ENCODE results near the gene BASP1.

DNA sequence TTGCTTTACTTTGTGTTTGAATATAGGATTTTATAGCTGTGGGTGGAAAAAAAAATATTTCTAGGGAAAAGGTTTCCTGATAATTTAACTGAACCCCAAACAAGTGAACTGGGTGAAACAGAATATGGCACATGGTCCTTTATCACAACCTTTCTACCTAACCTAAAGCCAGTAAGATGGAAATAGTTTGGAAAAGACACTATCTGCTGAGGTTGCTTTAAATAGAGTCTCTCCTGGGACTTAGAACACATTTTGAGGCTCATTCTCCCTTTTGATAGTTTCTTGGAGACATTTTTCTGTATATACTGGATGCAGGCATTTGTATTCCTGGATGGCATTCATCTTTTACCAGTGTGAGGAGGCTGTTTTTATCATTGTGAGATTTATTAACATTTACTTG lies 39.4 kb downstream of the BASP1 start:
- TF ChIP-seq, protein P1, sequence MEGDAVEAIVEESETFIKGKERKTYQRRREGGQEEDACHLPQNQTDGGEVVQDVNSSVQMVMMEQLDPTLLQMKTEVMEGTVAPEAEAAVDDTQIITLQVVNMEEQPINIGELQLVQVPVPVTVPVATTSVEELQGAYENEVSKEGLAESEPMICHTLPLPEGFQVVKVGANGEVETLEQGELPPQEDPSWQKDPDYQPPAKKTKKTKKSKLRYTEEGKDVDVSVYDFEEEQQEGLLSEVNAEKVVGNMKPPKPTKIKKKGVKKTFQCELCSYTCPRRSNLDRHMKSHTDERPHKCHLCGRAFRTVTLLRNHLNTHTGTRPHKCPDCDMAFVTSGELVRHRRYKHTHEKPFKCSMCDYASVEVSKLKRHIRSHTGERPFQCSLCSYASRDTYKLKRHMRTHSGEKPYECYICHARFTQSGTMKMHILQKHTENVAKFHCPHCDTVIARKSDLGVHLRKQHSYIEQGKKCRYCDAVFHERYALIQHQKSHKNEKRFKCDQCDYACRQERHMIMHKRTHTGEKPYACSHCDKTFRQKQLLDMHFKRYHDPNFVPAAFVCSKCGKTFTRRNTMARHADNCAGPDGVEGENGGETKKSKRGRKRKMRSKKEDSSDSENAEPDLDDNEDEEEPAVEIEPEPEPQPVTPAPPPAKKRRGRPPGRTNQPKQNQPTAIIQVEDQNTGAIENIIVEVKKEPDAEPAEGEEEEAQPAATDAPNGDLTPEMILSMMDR (IDR thresholded peaks at IDR 0.05): no peak
- no peak for TF ChIP-seq POLR2A (IDR thresholded peaks at IDR 0.05)
